HEK293 (cell line): ENCODE data around the gene MASP1.

Source experiments
- HOXC10 ChIP-seq: sonication (generic); formaldehyde crosslinking; IDR thresholded peaks from 2 replicates; pipeline ENCODE4 v1.8.1; 2023; ENCODE audit warnings: mild to moderate bottlenecking, missing genetic modification reagents
- ZBTB7A ChIP-seq: fragments of 450-650 bp; formaldehyde crosslinking; IDR thresholded peaks from 2 replicates; pipeline ENCODE4 v1.5.1; 2016; ENCODE audit warnings: low read depth, missing biosample characterization, missing genetic modification characterization
- ZFP37 ChIP-seq: fragments of 450-650 bp; formaldehyde crosslinking; IDR thresholded peaks from 2 replicates; pipeline ENCODE4 v1.5.1; 2016; ENCODE audit warnings: missing biosample characterization, missing genetic modification characterization
- ZFP41 ChIP-seq: fragments of 450-650 bp; formaldehyde crosslinking; IDR thresholded peaks from 2 replicates; pipeline ENCODE4 v1.5.1; 2016; ENCODE audit warnings: missing biosample characterization, missing genetic modification characterization, borderline replicate concordance
- ZNF146 ChIP-seq: fragments of 450-650 bp; formaldehyde crosslinking; IDR thresholded peaks from 2 replicates; pipeline ENCODE4 v1.5.1; 2016; ENCODE audit warnings: missing biosample characterization, missing genetic modification characterization
- ZNF239 ChIP-seq: fragments of 450-650 bp; formaldehyde crosslinking; IDR thresholded peaks from 2 replicates; pipeline ENCODE4 v1.5.1; 2016; ENCODE audit warnings: missing biosample characterization, missing genetic modification characterization
- ZNF37A ChIP-seq: fragments of 450-650 bp; IDR thresholded peaks from 2 replicates; pipeline ENCODE4 v1.5.1; 2018; ENCODE audit warnings: missing biosample characterization, missing genetic modification characterization
- ZNF544 ChIP-seq: fragments of 450-650 bp; formaldehyde crosslinking; IDR thresholded peaks from 2 replicates; pipeline ENCODE4 v1.5.0; 2017; ENCODE audit warnings: missing biosample characterization, missing genetic modification characterization
- ZNF555 ChIP-seq: fragments of 450-650 bp; formaldehyde crosslinking; conservative IDR thresholded peaks from 2 replicates; pipeline ENCODE4 v1.5.1; 2017; ENCODE audit warnings: missing biosample characterization, mild to moderate bottlenecking, missing genetic modification characterization, inconsistent platforms
- ZNF560 ChIP-seq: fragments of 450-650 bp; formaldehyde crosslinking; IDR thresholded peaks from 2 replicates; pipeline ENCODE4 v1.5.1; 2017; ENCODE audit warnings: missing biosample characterization, missing genetic modification characterization, borderline replicate concordance
- ZNF76 ChIP-seq: fragments of 450-650 bp; formaldehyde crosslinking; IDR thresholded peaks from 2 replicates; pipeline ENCODE4; 2016; ENCODE audit warnings: low read depth, missing biosample characterization, missing genetic modification characterization, borderline replicate concordance
- TF ChIP-seq, protein P1 (sequence below): fragments of 450-650 bp; formaldehyde crosslinking; IDR thresholded peaks from 2 replicates; pipeline ENCODE4 v1.5.1; 2016; ENCODE audit warnings: missing biosample characterization, missing genetic modification characterization
- TF ChIP-seq, protein P2 (sequence below): fragments of 450-650 bp; formaldehyde crosslinking; IDR thresholded peaks from 2 replicates; pipeline ENCODE4 v1.5.1; 2016; ENCODE audit warnings: missing biosample characterization, missing genetic modification characterization, borderline replicate concordance

- TF ChIP-seq ZNF239 (tag by site-specific recombination) (no peak), ZNF37A (no peak), ZNF560 (tag by site-specific recombination) (no peak), ZNF544 (no peak), ZBTB7A (tag by site-specific recombination) (no peak), ZFP37 (tag by site-specific recombination) (no peak), ZNF76 (no peak), HOXC10 (CRISPR knock-in tag) (no peak), ZFP41 (no peak), ZNF146 (tag by site-specific recombination) (no peak), ZNF555 (tag by site-specific recombination) (no peak)
- TF ChIP-seq, protein P1, sequence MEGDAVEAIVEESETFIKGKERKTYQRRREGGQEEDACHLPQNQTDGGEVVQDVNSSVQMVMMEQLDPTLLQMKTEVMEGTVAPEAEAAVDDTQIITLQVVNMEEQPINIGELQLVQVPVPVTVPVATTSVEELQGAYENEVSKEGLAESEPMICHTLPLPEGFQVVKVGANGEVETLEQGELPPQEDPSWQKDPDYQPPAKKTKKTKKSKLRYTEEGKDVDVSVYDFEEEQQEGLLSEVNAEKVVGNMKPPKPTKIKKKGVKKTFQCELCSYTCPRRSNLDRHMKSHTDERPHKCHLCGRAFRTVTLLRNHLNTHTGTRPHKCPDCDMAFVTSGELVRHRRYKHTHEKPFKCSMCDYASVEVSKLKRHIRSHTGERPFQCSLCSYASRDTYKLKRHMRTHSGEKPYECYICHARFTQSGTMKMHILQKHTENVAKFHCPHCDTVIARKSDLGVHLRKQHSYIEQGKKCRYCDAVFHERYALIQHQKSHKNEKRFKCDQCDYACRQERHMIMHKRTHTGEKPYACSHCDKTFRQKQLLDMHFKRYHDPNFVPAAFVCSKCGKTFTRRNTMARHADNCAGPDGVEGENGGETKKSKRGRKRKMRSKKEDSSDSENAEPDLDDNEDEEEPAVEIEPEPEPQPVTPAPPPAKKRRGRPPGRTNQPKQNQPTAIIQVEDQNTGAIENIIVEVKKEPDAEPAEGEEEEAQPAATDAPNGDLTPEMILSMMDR (tag by site-specific recombination), result no peak
- TF ChIP-seq, protein P2, sequence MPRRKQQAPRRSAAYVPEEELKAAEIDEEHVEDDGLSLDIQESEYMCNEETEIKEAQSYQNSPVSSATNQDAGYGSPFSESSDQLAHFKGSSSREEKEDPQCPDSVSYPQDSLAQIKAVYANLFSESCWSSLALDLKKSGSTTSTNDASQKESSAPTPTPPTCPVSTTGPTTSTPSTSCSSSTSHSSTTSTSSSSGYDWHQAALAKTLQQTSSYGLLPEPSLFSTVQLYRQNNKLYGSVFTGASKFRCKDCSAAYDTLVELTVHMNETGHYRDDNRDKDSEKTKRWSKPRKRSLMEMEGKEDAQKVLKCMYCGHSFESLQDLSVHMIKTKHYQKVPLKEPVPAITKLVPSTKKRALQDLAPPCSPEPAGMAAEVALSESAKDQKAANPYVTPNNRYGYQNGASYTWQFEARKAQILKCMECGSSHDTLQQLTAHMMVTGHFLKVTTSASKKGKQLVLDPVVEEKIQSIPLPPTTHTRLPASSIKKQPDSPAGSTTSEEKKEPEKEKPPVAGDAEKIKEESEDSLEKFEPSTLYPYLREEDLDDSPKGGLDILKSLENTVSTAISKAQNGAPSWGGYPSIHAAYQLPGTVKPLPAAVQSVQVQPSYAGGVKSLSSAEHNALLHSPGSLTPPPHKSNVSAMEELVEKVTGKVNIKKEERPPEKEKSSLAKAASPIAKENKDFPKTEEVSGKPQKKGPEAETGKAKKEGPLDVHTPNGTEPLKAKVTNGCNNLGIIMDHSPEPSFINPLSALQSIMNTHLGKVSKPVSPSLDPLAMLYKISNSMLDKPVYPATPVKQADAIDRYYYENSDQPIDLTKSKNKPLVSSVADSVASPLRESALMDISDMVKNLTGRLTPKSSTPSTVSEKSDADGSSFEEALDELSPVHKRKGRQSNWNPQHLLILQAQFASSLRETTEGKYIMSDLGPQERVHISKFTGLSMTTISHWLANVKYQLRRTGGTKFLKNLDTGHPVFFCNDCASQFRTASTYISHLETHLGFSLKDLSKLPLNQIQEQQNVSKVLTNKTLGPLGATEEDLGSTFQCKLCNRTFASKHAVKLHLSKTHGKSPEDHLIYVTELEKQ, result no peak
Measured at GRCh38 chr3:187286467-187287059, 5.0 kb downstream of the MASP1 start.
